K562 (cell line): ENCODE results near the gene TIMM44.

Experiments
- BCL6 ChIP-seq: fragments of 250-450 bp; sonication (Bioruptor Pico); IDR thresholded peaks from 2 replicates; pipeline ENCODE4 v1.4.0; 2020
- CTCF ChIP-seq, 3 experiments: IDR thresholded peaks in 2 of 3; conservative IDR thresholded peaks in 1 of 3; 2 replicates each; pipeline ENCODE4 v1.5.1; 2011 to 2012; ENCODE audit warnings: low read length in 3 of 3, mild to moderate bottlenecking in 3 of 3, control low read depth in 2 of 3, improper control_type of control experiment in 1 of 3, inconsistent platforms in 1 of 3, low read depth in 1 of 3, mixed read lengths in 1 of 3, moderate library complexity in 1 of 3; ENCODE audit not compliant: insufficient read depth in 2 of 3
- EZH2 ChIP-seq: IDR thresholded peaks from 2 replicates; pipeline ENCODE4 v1.6.1; 2012; ENCODE audit warnings: low read depth, mild to moderate bottlenecking, inconsistent platforms, low read length, borderline replicate concordance
- NFIX ChIP-seq: fragments of 250-450 bp; sonication (Bioruptor Pico); IDR thresholded peaks from 2 replicates; pipeline ENCODE4 v1.4.0; 2020; ENCODE audit warnings: low read depth, mild to moderate bottlenecking, moderate library complexity
- POU5F1 ChIP-seq: fragments of 150-350 bp; IDR thresholded peaks from 2 replicates; pipeline ENCODE4 v1.6.1; 2014; ENCODE audit warnings: borderline replicate concordance, low read length, low read depth, mild to moderate bottlenecking; ENCODE audit not compliant: partially characterized antibody
- PREB ChIP-seq: sonication (generic); formaldehyde crosslinking; IDR thresholded peaks from 2 replicates; pipeline ENCODE4 v1.8.1; 2023; ENCODE audit warnings: mild to moderate bottlenecking, missing genetic modification reagents
- SP1 ChIP-seq: sonication (generic); formaldehyde crosslinking; IDR thresholded peaks from 2 replicates; pipeline ENCODE4 v1.8.1; 2022; ENCODE audit warnings: mild to moderate bottlenecking, missing genetic modification reagents
- TCF7L2 ChIP-seq: fragments of 150-350 bp; IDR thresholded peaks from 2 replicates; pipeline ENCODE4 v1.6.1; 2016; ENCODE audit warnings: low read depth, mild to moderate bottlenecking, low read length, moderate library complexity
- ZBTB43 ChIP-seq: sonication (generic); formaldehyde crosslinking; IDR thresholded peaks from 2 replicates; pipeline ENCODE4 v1.8.0; 2023; ENCODE audit warnings: mild to moderate bottlenecking, missing genetic modification reagents
- ZC3H4 ChIP-seq: sonication (generic); formaldehyde crosslinking; IDR thresholded peaks from 2 replicates; pipeline ENCODE4 v1.9.0; 2021; ENCODE audit warnings: missing genetic modification reagents, borderline replicate concordance
- ZNF274 ChIP-seq: IDR thresholded peaks from 2 replicates; pipeline ENCODE4 v1.6.1; 2011; ENCODE audit warnings: low read depth, mild to moderate bottlenecking, low read length, moderate library complexity, borderline replicate concordance
- TF ChIP-seq, protein P1 (sequence below), 3 experiments: fragments of 200-800 bp in 1 of 3; fragments of 250-450 bp in 1 of 3; fragments of 450-650 bp in 1 of 3; sonication (Bioruptor Pico) in 1 of 3; sonication (Bioruptor generic) in 1 of 3; formaldehyde crosslinking in 1 of 3; IDR thresholded peaks; 2 replicates each; pipeline versions ENCODE4 v1.6.1 to v1.8.0; 2016 to 2022; ENCODE audit warnings: mild to moderate bottlenecking in 2 of 3, missing genetic modification characterization in 2 of 3, missing compliant biosample characterization in 1 of 3, moderate library complexity in 1 of 3

DNA sequence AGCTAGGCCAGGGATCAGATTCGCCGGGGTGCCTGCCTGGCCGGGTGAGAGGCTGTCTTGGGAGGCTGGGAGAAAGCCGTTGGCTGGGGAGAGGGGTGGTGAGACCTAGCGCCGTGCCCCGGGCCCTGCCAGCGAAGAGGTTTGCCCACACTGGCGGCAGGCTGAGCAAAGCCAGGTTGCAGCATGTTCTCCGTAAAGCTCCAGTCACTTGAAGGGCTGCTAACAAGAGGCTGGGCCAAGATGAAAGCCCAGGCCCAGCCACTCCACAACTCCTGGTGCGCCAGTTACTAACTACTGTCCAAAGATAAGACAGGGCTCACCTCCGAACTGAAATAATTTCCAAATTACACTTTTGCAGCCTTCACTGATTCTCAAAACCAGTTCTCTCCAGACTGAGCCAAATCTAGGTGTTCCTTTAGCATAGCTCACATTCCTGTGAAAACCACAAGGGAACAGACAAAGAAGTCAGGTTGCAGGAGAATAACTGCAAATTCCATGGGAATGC, 45.7 kb upstream of the TIMM44 start:
- TF ChIP-seq POU5F1 (no peak), CTCF (IDR thresholded peaks at IDR 0.05 in 2 of 3, conservative IDR thresholded peaks at IDR 0.05 in 1 of 3; ENCODE audit: insufficient read depth in 2 of 3, low read depth in 1 of 3, low read length in 3 of 3) (no peak), EZH2 (no peak), TCF7L2 (no peak), PREB (no peak), BCL6 (CRISPR knock-in tag) (no peak), NFIX (CRISPR knock-in tag) (no peak), SP1 (CRISPR knock-in tag) (no peak), ZNF274 (no peak), ZBTB43 (CRISPR knock-in tag) (no peak), ZC3H4 (no peak)
- TF ChIP-seq, protein P1, sequence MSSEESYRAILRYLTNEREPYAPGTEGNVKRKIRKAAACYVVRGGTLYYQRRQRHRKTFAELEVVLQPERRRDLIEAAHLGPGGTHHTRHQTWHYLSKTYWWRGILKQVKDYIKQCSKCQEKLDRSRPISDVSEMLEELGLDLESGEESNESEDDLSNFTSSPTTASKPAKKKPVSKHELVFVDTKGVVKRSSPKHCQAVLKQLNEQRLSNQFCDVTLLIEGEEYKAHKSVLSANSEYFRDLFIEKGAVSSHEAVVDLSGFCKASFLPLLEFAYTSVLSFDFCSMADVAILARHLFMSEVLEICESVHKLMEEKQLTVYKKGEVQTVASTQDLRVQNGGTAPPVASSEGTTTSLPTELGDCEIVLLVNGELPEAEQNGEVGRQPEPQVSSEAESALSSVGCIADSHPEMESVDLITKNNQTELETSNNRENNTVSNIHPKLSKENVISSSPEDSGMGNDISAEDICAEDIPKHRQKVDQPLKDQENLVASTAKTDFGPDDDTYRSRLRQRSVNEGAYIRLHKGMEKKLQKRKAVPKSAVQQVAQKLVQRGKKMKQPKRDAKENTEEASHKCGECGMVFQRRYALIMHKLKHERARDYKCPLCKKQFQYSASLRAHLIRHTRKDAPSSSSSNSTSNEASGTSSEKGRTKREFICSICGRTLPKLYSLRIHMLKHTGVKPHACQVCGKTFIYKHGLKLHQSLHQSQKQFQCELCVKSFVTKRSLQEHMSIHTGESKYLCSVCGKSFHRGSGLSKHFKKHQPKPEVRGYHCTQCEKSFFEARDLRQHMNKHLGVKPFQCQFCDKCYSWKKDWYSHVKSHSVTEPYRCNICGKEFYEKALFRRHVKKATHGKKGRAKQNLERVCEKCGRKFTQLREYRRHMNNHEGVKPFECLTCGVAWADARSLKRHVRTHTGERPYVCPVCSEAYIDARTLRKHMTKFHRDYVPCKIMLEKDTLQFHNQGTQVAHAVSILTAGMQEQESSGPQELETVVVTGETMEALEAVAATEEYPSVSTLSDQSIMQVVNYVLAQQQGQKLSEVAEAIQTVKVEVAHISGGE (CRISPR knock-in tag; IDR thresholded peaks at IDR 0.05): no peak
